GM12878 (cell line): ENCODE data around the gene FBXO17. TPM values are rescaled to one million over a fixed set of nuclear protein-coding genes. Genes with fewer than 3 reads are reported as not detected.

Experiments
- ATAC-seq: fragments of 200-7000 bp; cut with Tn5 transposase; 3 replicates; pipeline ENCODE4 v1.9.1; 2020; ENCODE audit warnings: mild to moderate bottlenecking, moderate library complexity
- BruUV-seq: library from RNA; stranded (reverse); fragments of 400-500 nt; replicated peaks from 2 replicates; lab custom pipeline; 2021; lab: Mats Ljungman, UMichigan
- CTCF ChIA-PET: fragments of 300-600 bp; sonication (Branson Sonifier 250); formaldehyde crosslinking; extraction: SDS; loops from one replicate; lab custom pipeline; 2021; ENCODE audit warnings: inconsistent platforms; lab: Yijun Ruan, JAX
- POLR2A ChIA-PET: fragments of 350-600 bp; formaldehyde crosslinking; extraction: SDS; loops from one replicate; lab custom pipeline; 2021; ENCODE audit warnings: inconsistent platforms; lab: Charles Lee
- RAD21 ChIA-PET: fragments of 300-600 bp; sonication (Branson Sonifier 250); formaldehyde crosslinking; loops from one replicate; lab custom pipeline; 2023; ENCODE audit warnings: antibody characterized with exemption; ENCODE audit not compliant: unreplicated experiment; lab: Charles Lee
- SMC1A ChIA-PET: fragments of 300-600 bp; sonication (Branson Sonifier 250); formaldehyde crosslinking; loops from one replicate; lab custom pipeline; 2023; ENCODE audit not compliant: unreplicated experiment, uncharacterized antibody; lab: Charles Lee
- DNase-seq: peaks from one replicate; pipeline ENCODE4 v3.0.0-alpha.2; 2011; ENCODE audit warnings: low read depth, low spot score
- FAIRE-seq: peaks from 3 replicates; lab custom pipeline; 2011; peaks lifted over from hg19 to GRCh38; lab: Jason Lieb, UNC
- H2AFZ ChIP-seq: 2 replicates; pipeline ENCODE4 v1.6.0; 2011; ENCODE audit warnings: low read depth, low read length, control low read depth; ENCODE audit not compliant: control insufficient read depth
- H3K27ac ChIP-seq: 2 replicates; pipeline ENCODE4 v1.5.1; 2011; ENCODE audit warnings: control low read depth; ENCODE audit not compliant: control insufficient read depth, insufficient read depth
- H3K27me3 ChIP-seq, 2 experiments: replicated peaks in 1 of 2; 2 replicates each; pipeline versions ENCODE4 v1.6.0 to v1.6.1; 2011; ENCODE audit warnings: low read length in 1 of 2; ENCODE audit not compliant: control insufficient read depth in 2 of 2, insufficient read depth in 2 of 2
- H3K36me3 ChIP-seq, 2 experiments: 2 replicates each; pipeline ENCODE4 v1.5.1; 2011; ENCODE audit warnings: low read length in 1 of 2; ENCODE audit not compliant: control insufficient read depth in 2 of 2, insufficient read depth in 2 of 2
- H3K4me1 ChIP-seq: 2 replicates; pipeline ENCODE4 v1.6.1; 2011; ENCODE audit warnings: mild to moderate bottlenecking, low read length, moderate library complexity, mixed read lengths; ENCODE audit not compliant: control insufficient read depth, insufficient read depth
- H3K4me2 ChIP-seq: 2 replicates; pipeline ENCODE4 v1.6.0; 2011; ENCODE audit warnings: control low read depth; ENCODE audit not compliant: control insufficient read depth, insufficient read depth
- H3K4me3 ChIP-seq: fragments of 200-600 bp; sonication (generic); 2 replicates; pipeline ENCODE4 v1.5.1; 2016
- H3K79me2 ChIP-seq: 2 replicates; pipeline ENCODE4 v1.6.0; 2011; ENCODE audit warnings: low read length; ENCODE audit not compliant: control insufficient read depth, insufficient read depth
- H3K9ac ChIP-seq: 2 replicates; pipeline ENCODE4 v1.8.0; 2011; ENCODE audit warnings: low read length, control low read depth, mixed read lengths; ENCODE audit not compliant: control insufficient read depth, insufficient read depth
- H3K9me3 ChIP-seq: replicated peaks from 3 replicates; pipeline ENCODE4 v1.5.1; 2011; ENCODE audit warnings: mild to moderate bottlenecking, low read length; ENCODE audit not compliant: control insufficient read depth, insufficient read depth
- H4K20me1 ChIP-seq: 2 replicates; pipeline ENCODE4 v1.6.0; 2011; ENCODE audit not compliant: control insufficient read depth, insufficient read depth
- DPF2 ChIP-seq: fragments of 450-650 bp; IDR thresholded peaks from 2 replicates; pipeline ENCODE4 v1.6.1; 2017; ENCODE audit warnings: mild to moderate bottlenecking
- MYC ChIP-seq: IDR thresholded peaks from 2 replicates; pipeline ENCODE4 v1.6.1; 2011; ENCODE audit warnings: mild to moderate bottlenecking, low read length, moderate library complexity, inconsistent platforms; ENCODE audit not compliant: insufficient read depth, insufficient replicate concordance, insufficient read length, severe bottlenecking
- NBN ChIP-seq: fragments of 450-650 bp; IDR thresholded peaks from 2 replicates; pipeline ENCODE4 v1.6.1; 2016
- POLR2A ChIP-seq: IDR thresholded peaks from 2 replicates; pipeline ENCODE4 v1.6.1; 2011; ENCODE audit warnings: low read depth, mild to moderate bottlenecking, low read length
- POU2F2 ChIP-seq: IDR thresholded peaks from 3 replicates; pipeline ENCODE4 v1.6.1; 2011; ENCODE audit warnings: low read depth, mild to moderate bottlenecking, low read length, borderline replicate concordance
- RAD21 ChIP-seq: IDR thresholded peaks from 2 replicates; pipeline ENCODE4 v1.6.1; 2011; ENCODE audit warnings: mild to moderate bottlenecking, low read depth, low read length, moderate library complexity; ENCODE audit not compliant: insufficient read depth
- WGBS: methylation state at CpG from one replicate; pipeline ENCODE4 v1.1.6; 2016; ENCODE audit warnings: low lambda C conversion rate; ENCODE audit not compliant: insufficient replicate concordance, insufficient coverage; ENCODE audit errors: missing lambda C conversion rate; 5-methylcytosine and 5-hydroxymethylcytosine counted together
- in situ Hi-C: fragments of 300-500 bp; cut with MboI; formaldehyde crosslinking; loops from 9 replicates; pipeline ENCODE4 v1.14.3; 2018; ENCODE audit warnings: mixed read lengths
- intact Hi-C: fragments of 100-400 bp; cut with micrococcal nuclease; formaldehyde crosslinking; loops from one replicate; pipeline ENCODE4 v1.14.2; 2022; ENCODE audit not compliant: unreplicated experiment
- polyA plus RNA-seq, 11 experiments: library from polyadenylated mRNA; depleted of rRNA in 4 of 11; unstranded in 6 of 11; stranded (reverse) in 5 of 11; fragments of >200 nt; fragmentation: Nextera tagmentation in 4 of 11; fragmentation: Illumina TruSeq in 1 of 11; extraction: Ambion mirVana in 4 of 11; extraction: Trizol in 1 of 11; gene quantifications; 1 replicate in 1 of 11; 2 replicates in 10 of 11; pipeline versions ENCODE4 v1.2.1 to v1.2.3, GENCODE V29; 2011 to 2016; ENCODE audit warnings: inconsistent platforms in 2 of 11, missing spikeins in 2 of 11, low read depth in 1 of 11
- total RNA-seq, 4 experiments: library from RNA; depleted of rRNA in 3 of 4; stranded (reverse); fragments of >200 nt in 3 of 4; fragmentation: Illumina TruSeq in 1 of 4; extraction: Trizol in 1 of 4; gene quantifications; 2 replicates each; pipeline versions ENCODE4 v1.2.1 to v1.2.3, GENCODE V29; 2013 to 2021
- TF ChIP-seq, protein P1 (sequence below): IDR thresholded peaks from 2 replicates; pipeline ENCODE4 v1.6.1; 2012; ENCODE audit warnings: low read depth, low read length, improper control_type of control experiment
- TF ChIP-seq, protein P2 (sequence below): IDR thresholded peaks from 2 replicates; pipeline ENCODE4 v1.6.1; 2012; ENCODE audit warnings: low read depth, low read length, improper control_type of control experiment
- TF ChIP-seq, protein P3 (sequence below): fragments of 450-650 bp; IDR thresholded peaks from 2 replicates; pipeline ENCODE4 v1.6.1; 2016; ENCODE audit warnings: mild to moderate bottlenecking
- TF ChIP-seq, protein P4 (sequence below), 3 experiments: IDR thresholded peaks in 2 of 3; conservative IDR thresholded peaks in 1 of 3; 2 replicates each; pipeline ENCODE4 v1.5.1; 2011; ENCODE audit warnings: low read depth in 3 of 3, low read length in 3 of 3, mild to moderate bottlenecking in 3 of 3, control low read depth in 2 of 3, moderate library complexity in 2 of 3, inconsistent platforms in 1 of 3, mixed read lengths in 1 of 3; ENCODE audit not compliant: control insufficient read depth in 2 of 3, insufficient read depth in 1 of 3; ENCODE audit errors: extremely low read depth in 1 of 3

Gene FBXO17
- total and polyA plus RNA-seq, 10 of the 15 experiments (the other 5 are each of a cell fraction or from before 2014, with no cell fraction given), result 2.2 to 11.1 (median 5.3) TPM

DNA sequence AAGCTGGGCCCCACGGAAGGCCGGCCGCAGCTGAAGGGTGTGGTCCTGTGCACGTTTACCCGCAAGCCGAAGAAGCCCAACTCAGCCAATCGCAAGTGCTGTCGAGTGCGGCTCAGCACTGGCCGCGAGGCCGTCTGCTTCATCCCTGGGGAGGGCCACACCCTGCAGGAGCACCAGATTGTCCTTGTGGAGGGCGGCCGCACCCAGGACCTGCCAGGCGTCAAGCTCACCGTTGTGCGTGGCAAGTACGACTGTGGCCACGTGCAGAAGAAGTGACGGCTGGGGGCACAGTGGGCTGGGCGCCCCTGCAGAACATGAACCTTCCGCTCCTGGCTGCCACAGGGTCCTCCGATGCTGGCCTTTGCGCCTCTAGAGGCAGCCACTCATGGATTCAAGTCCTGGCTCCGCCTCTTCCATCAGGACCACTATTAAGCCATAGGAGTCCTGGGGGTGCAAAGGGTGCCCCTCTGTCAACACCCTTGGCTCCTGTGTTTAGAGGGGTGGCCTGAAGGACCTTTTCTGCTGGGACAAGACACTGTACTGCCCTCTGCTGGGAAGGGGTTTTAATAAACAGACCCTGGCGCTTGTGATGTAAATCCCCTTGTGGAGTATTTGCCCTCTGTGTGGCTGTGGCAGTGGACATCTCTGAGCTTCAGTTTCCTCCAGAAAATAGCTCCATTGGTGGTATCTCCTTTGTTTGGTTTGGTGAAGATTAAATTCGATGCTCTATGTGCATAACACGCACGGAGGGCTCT is 42.9 kb downstream of the FBXO17 start:
- H2AFZ ChIP-seq, result no peak overlapping the region
- no TSS peak for BruUV-seq
- H3K4me2 ChIP-seq, result peak overlapping the region; percentile 38
- H3K36me3 ChIP-seq, result peaks cover 0 to 6% of the 10 kb centered on the region in 2 experiments; a peak in 2 of 4 replicates
- H3K4me3 ChIP-seq, result peak overlapping the region; percentile 98; the same call in 1 of the 2 replicates
- ChIA-PET CTCF (interaction anchor here (1.0 to 4.2 kb wide), 6 partner anchors 8 to 417 kb away, joined by 3 to 50 read pairs (median 5); partner anchors contain the start of genes NFKBIB and SIRT2), SMC1A (interaction anchor here (0.6 to 1.0 kb wide), 4 partner anchors 56 to 419 kb away, joined by 3 to 4 read pairs (median 3); no protein-coding TSS in a partner anchor), POLR2A (interaction anchor here (0.7 to 2.5 kb wide), 2 partner anchors 19 to 33 kb away, joined by 4 to 9 read pairs; partner anchors contain the start of genes NFKBIB and SIRT2), RAD21 (interaction anchor here (0.7 to 2.5 kb wide), 3 partner anchors 84 to 419 kb away, joined by 3 to 8 read pairs (median 3); no protein-coding TSS in a partner anchor)
- ATAC-seq, result no peak
- intact Hi-C loops, result loop anchor here (5.0 kb wide), 2 partner anchors 65 to 530 kb away; partner anchors contain the start of gene FAM98C
- H3K27ac ChIP-seq, result no peak overlapping the region
- FAIRE-seq, result no peak
- in situ Hi-C loops, result loop anchor here (5.0 kb wide), 1 partner anchor 200 kb away; no protein-coding TSS in a partner anchor
- peaks cover 4% of the 10 kb centered on the region; the same call in 1 of the 3 replicates for H3K9me3 ChIP-seq
- H3K27me3 ChIP-seq, result no peaks in the 10 kb centered on the region
- 89% methylated on average over 29 of the region's 29 CpGs for WGBS
- H3K4me1 ChIP-seq, result peaks cover 6% of the 10 kb centered on the region
- DNase-seq, result no peak
- peaks cover 31% of the 10 kb centered on the region for H3K79me2 ChIP-seq
- TF ChIP-seq MYC (no peak), POLR2A (0 out of 2 replicates have a peak, but pooled peaks have one; percentile 37), NBN (no peak), DPF2 (no peak), RAD21 (peak; percentile 42; the same call in 1 of the 2 replicates), POU2F2 (no peak)
- TF ChIP-seq, protein P1, sequence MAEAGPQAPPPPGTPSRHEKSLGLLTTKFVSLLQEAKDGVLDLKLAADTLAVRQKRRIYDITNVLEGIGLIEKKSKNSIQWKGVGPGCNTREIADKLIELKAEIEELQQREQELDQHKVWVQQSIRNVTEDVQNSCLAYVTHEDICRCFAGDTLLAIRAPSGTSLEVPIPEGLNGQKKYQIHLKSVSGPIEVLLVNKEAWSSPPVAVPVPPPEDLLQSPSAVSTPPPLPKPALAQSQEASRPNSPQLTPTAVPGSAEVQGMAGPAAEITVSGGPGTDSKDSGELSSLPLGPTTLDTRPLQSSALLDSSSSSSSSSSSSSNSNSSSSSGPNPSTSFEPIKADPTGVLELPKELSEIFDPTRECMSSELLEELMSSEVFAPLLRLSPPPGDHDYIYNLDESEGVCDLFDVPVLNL, result no peak
- TF ChIP-seq, protein P2, sequence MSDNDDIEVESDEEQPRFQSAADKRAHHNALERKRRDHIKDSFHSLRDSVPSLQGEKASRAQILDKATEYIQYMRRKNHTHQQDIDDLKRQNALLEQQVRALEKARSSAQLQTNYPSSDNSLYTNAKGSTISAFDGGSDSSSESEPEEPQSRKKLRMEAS, result no peak
- TF ChIP-seq, protein P3, sequence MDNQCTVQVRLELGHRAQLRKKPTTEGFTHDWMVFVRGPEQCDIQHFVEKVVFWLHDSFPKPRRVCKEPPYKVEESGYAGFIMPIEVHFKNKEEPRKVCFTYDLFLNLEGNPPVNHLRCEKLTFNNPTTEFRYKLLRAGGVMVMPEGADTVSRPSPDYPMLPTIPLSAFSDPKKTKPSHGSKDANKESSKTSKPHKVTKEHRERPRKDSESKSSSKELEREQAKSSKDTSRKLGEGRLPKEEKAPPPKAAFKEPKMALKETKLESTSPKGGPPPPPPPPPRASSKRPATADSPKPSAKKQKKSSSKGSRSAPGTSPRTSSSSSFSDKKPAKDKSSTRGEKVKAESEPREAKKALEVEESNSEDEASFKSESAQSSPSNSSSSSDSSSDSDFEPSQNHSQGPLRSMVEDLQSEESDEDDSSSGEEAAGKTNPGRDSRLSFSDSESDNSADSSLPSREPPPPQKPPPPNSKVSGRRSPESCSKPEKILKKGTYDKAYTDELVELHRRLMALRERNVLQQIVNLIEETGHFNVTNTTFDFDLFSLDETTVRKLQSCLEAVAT, result no peak
- TF ChIP-seq, protein P4, sequence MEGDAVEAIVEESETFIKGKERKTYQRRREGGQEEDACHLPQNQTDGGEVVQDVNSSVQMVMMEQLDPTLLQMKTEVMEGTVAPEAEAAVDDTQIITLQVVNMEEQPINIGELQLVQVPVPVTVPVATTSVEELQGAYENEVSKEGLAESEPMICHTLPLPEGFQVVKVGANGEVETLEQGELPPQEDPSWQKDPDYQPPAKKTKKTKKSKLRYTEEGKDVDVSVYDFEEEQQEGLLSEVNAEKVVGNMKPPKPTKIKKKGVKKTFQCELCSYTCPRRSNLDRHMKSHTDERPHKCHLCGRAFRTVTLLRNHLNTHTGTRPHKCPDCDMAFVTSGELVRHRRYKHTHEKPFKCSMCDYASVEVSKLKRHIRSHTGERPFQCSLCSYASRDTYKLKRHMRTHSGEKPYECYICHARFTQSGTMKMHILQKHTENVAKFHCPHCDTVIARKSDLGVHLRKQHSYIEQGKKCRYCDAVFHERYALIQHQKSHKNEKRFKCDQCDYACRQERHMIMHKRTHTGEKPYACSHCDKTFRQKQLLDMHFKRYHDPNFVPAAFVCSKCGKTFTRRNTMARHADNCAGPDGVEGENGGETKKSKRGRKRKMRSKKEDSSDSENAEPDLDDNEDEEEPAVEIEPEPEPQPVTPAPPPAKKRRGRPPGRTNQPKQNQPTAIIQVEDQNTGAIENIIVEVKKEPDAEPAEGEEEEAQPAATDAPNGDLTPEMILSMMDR (IDR thresholded peaks at IDR 0.05 in 2 of 3, conservative IDR thresholded peaks at IDR 0.05 in 1 of 3; ENCODE audit: control insufficient read depth in 2 of 3, extremely low read depth in 1 of 3, insufficient read depth in 1 of 3, low read depth in 3 of 3, low read length in 3 of 3), result peak; percentile 36 to 43 (median 39); a peak in 5 of 6 replicates
- no peaks in the 10 kb centered on the region for H4K20me1 ChIP-seq
- H3K9ac ChIP-seq, result no peak overlapping the region
